ENCODE data around the gene PPARG.
"Not testable (repeated sequence)": the region's sequence is repeated elsewhere in the genome, so short reads cannot be mapped to it uniquely, and the experiment has no call there.

Gene PPARG

DNA sequence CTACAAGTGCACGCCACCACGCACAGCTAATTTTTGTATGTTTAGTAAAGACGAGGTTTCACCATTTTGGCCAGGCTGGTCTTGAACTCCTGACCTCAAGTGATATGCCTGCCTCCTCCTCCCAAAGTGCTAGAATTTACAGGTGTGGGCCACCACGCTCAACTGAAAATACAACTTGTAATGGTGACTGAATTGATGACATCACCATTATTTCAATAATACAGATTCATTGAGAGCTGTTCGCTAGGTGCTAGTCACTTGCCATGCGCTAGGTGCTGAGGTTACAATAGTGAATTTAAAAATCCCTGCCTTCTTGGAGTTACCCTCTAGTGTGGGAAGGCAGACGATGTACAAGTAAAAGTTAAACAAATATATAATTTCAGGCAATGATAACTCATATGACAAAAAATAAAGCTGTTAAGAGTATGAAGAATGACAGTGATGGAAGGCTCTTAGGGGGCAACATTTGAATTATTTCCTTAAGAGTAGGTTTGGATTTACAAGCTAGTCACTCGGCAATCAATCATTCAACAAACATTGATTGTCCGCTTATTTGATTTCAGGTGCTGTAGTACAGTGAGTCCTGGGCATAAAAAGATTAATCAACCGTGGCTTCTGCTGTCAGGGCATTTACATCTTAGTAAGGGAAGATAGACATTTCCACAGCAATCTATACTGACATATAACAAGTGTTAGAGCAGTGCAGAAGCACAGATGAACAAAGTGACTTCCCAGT is 9.1 kb upstream of the PPARG start:
- no peak for DNase-seq

- DNase-seq: no peak
Observed at GRCh38 chr3:12280357-12280806, 8.5 kb upstream of the PPARG start.

DNA sequence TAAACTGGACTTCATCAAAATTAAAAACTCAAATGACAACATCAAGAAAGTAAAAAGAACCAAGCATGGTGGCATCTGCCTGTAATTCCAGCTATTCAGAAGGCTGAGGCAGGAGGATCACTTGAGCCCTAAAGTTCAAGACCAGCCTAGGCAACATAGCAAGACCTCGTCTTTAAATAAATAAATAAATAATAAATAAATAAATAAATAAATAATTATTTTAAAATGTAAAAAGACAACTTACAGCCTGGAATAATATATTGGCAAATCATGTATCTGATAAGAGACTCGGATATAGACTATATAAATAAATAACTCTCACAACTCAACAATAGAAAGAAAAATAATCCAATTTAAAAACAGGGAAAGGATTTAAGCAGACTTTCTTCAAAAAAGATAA is 4.3 kb upstream of the PPARG start:
- DNase-seq: no peak

- no peak for DNase-seq
Observed at GRCh38 chr3:12285003-12285555, 3.8 kb upstream of the PPARG start.

- DNase-seq: not testable (repeated sequence)
Observed at GRCh38 chr3:12285779-12286178, 3.1 kb upstream of the PPARG start.

GRCh38 chr3:12286504-12286903 is 2.4 kb upstream of the PPARG start:
- DNase-seq: no peak

GRCh38 chr3:12286927-12287726 is 1.7 kb upstream of the PPARG start:
- DNase-seq: no peak

DNA sequence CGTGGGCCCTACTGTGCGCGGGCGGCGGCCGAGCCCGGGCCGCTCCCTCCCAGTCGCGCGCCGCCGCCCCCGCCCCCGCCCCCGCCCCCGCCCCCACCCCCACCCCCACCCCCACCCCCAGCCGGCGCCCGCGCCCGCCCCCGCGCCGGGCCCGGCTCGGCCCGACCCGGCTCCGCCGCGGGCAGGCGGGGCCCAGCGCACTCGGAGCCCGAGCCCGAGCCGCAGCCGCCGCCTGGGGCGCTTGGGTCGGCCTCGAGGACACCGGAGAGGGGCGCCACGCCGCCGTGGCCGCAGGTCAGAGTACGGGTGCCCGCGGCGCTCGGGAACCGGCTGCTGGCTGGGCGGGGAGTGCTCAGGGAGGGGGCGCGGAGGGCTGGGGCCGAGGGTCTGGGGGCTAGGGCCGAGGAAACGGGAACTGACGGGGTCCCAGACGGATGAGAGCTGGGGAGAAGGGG is 1.1 kb upstream of the PPARG start:
- no peak for DNase-seq

- DNase-seq: no peak
Observed at GRCh38 chr3:12289524-12289923, 654 bp downstream of the PPARG start.

GRCh38 chr3:12292770-12293169 is 3.9 kb downstream of the PPARG start:
- DNase-seq: no peak

- DNase-seq: no peak
Observed at GRCh38 chr3:12294885-12295580, 6.2 kb downstream of the PPARG start.

DNA sequence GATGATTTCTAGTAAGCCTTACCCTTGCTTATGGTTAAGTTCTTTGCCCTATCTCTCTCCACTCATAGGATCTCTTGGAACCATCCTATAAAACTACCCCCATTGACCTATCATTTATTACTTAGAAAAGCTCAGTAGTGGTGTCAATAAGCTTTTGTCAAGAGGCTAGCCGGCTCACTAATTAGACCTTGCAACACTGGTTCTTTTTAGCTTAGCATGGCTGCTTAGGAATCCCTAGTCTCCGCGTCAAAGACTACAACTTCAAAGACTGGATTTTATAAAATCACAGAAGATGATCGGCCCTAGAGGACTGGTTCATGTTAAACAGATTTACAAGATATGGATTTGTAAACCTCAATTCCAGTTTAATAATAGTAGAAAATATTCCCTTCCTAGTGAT is 7.6 kb downstream of the PPARG start:
- DNase-seq: no peak

- DNase-seq: no peak
Observed at GRCh38 chr3:12299026-12299425, 10.2 kb downstream of the PPARG start.

GRCh38 chr3:12300137-12300536 is 11.3 kb downstream of the PPARG start:
- no peak for DNase-seq

DNA sequence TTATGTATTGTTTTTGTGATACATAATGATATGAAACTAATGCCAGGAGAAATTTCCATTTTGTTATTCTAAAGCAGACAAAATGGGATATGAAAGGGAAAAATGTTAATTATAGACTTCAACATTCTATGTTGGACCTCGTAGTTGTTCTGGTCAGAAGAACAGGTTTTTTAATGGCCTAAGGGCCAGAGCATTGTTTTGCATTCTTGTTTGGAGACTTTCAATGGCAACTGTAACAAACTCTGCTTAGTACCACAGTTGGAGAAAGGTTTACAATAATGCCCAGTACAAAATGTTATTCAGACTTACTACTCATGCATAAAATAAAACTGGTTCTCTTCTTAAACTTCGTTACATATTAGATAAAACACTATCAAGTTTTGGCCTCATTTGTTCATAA is 12.2 kb downstream of the PPARG start:
- DNase-seq: no peak

- no peak for DNase-seq
Observed at GRCh38 chr3:12301513-12301912, 12.6 kb downstream of the PPARG start.

DNA sequence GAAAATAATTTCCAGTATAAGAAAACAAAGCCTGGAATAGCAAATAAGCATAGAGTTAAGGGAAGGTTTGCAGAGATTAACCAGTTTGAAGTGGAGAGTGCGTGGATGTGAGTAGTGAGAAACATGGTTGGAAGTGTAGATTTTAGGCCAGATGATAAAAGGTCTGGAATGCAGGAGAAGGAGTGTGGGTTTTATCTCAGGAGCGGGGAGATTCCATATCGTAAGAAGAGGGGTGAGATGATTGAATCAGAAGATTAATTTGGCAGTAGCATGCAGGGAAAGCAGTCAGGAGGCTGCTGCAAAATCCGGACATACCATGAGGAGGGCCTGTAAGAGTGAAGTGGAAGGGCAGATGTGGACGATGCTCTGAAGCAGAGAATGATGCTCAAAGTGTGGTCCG is 13.7 kb downstream of the PPARG start:
- no peak for DNase-seq

GRCh38 chr3:12303534-12303933 is 14.7 kb downstream of the PPARG start:
- no peak for DNase-seq

GRCh38 chr3:12303993-12304392 is 15.1 kb downstream of the PPARG start:
- no peak for DNase-seq

DNA sequence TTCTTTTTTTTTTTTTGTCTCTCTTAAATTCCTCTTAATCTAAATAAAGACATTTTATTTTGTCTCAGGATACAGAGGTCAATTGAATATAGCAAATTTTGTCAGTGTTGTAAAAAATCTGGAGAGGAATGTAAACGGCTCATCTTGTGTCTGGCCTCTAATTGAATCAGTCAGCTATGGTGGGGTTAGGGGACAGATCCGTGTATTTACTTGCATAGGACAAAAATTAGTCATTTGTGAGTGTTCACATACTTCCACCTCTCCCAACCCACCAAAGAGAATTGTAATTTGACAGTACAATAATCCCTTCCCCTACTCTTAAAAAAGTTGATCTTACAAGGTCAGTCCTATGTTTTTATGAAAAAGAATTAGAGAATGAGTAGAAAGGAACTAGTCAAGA is 18.3 kb downstream of the PPARG start:
- no peak for DNase-seq

GRCh38 chr3:12308517-12308916 is 19.6 kb downstream of the PPARG start:
- no peak for DNase-seq

DNA sequence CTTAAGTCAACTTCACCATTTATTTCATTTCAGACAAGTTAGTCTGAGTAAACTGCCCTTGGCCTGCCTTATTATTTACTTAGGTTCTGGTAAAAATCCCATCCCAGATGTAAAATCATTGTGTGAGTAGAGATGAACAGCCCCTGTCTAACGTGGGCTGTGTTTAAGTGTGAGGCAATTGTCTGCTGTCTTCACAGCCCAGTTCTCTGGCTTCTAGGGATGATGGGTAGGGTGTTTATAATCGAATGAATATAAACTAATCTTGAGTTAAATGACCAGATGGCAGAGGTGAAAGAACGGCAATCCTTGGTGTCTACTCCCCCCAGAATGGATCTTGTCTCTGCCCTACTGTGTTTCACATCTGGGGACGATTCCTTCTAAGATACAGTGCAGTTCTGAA is 20.8 kb downstream of the PPARG start:
- DNase-seq: no peak

DNA sequence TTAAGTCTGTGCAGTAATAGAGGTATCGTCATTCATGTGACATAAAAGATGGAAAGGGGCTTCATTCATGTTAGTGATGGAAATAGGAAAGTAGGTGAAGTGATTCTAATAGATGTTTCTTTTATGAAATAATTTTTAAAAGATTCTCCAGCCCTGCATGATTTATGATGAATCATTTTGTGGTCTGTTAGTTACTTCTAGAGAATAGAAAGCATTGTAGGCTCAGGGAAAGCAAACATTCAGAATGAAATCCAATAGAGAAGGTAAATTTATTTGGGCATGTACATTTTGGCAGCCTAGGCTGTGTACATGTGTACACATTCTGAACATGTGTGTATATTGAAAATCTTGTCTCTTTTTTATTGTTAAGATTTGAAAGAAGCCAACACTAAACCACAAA is 23.1 kb downstream of the PPARG start:
- DNase-seq: no peak
